Epithelial cell of prostate (primary cell): ENCODE measurements around the gene TBC1D5.
"Not testable (repeated sequence)": the region's sequence is repeated elsewhere in the genome, so short reads cannot be mapped to it uniquely, and the experiment has no call there.

Experiments
- DNase-seq: peaks from one replicate; pipeline ENCODE4 v3.0.0-alpha.2; 2011; ENCODE audit warnings: low read depth, low spot score
- H3K27ac ChIP-seq: fragments of 450-650 bp; 2 replicates; pipeline ENCODE4 v1.5.1; 2017; ENCODE audit warnings: mild to moderate bottlenecking

The TBC1D5 gene

DNA sequence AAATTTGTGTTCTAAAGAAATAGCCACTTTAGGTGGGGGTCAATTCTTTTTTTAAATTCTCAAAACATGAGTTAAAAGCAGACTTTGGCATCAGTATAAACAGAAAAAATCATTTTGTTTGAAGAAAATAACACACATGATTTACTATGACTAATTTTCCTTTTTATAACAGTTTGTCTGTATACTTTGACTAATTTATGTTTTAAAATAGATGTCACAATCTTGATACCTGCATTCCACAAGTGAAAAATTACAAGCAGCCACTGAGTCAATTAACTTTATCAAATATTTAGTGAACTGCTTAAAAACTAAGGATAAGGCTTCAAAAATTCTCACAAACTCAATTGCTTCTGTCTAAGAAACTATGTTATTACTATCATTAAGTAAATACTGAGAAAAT lies 235.0 kb downstream of the TBC1D5 start:
- no peak for DNase-seq
- H3K27ac ChIP-seq: no peak overlapping the region

DNA sequence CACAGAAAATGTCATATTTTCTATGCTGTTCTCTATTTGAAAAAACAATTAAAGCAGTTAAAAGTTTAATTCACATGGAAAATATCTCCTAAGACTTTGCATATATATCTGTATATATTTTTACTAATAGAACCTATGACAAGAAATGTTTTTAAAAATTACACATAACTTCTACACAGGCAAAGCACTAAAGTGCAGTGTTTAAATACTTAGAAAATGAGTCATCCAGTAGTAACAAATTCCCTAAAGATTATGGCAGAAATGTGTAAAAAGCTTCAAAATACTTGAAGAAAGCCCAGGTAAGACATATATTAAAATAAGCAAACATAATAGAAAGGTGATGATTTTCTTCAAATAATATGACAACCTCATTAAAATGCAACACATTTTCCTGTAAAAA lies 236.6 kb downstream of the TBC1D5 start:
- no peak for DNase-seq
- no peak overlapping the region for H3K27ac ChIP-seq

DNA sequence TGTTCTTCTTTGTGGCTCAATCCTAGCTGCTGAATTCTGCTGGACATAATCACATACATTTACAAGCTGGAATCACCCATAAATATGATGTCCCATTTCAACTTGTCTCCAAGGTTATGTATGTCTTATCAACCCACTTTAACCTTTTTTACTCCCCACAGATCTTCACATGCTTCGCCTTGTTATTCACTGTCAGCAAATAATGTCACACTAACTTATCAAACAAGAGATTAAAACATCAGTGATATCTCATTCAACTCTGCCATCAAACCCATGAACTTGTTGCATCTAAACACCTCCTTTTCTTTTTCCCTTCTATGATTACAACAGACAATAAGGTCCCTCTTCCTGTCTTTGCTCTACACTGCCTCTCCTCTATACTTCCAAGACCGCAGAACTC lies 240.7 kb downstream of the TBC1D5 start:
- no peak for DNase-seq
- no peak overlapping the region for H3K27ac ChIP-seq

DNA sequence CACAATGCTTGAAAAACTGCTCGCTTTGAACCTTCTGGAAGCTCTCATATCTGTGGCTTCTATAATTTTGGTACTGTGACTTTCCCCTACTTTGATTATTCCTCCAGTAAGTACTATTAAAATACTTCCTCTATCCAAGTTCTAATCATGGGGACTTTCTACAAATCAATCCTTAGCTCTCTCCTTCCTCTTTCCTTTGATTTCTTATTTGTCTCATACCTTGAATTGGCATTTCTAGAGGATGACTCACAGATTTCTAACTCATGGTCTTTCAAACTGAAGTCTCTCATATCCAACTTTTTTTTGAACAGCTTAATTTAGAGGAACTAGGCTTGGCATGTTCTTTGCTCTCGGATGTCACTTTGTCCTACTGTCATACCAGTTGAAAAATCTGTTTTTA lies 241.8 kb downstream of the TBC1D5 start:
- no peak for DNase-seq
- no peak overlapping the region for H3K27ac ChIP-seq

- no peak for DNase-seq
- no peak overlapping the region for H3K27ac ChIP-seq
Observed at GRCh38 chr3:17494117-17494809, 248.2 kb downstream of the TBC1D5 start.

GRCh38 chr3:17491601-17492000 lies 250.8 kb downstream of the TBC1D5 start:
- DNase-seq: no peak
- H3K27ac ChIP-seq: peak overlapping the region; percentile 62

DNA sequence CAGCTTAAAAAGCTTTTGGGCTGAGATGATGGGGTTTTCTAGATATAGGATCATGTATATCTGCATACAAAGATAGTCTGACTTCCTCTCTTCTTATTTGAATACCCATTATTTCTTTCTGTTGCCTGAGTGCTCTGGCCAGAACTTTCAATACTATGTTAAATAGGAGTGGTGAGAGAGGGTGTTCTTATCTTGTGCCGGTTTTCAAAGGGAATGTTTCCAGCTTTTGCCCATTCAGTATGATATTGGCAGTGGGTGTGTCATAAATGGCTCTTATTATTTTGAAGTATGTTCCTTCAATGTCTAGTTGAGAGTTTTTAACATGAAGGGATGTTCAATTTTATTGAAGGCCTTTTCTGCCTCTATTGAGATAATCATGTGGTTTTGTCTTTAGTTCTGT lies 251.2 kb downstream of the TBC1D5 start:
- H3K27ac ChIP-seq: peak overlapping the region; percentile 62
- DNase-seq: not testable (repeated sequence)

DNA sequence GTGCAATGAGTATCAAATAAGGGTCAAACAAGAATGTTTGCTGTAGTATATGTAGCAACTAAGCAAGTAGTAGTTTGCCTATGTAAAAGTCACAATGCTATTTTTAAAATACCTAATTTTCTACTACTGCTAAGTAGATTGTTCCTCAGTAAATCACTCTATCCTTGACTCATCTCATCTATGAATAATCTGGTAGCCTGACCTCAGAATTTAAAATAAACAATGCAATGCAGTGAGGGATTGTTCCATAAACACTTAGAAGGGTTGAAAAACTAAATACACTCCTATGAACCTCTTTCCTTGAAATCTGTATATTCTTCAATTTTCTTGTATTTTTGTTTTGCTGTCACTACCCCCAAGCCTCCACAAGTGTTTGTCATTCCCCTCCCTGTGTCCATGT lies 253.3 kb downstream of the TBC1D5 start:
- no peak for DNase-seq
- peak overlapping the region; percentile 35 for H3K27ac ChIP-seq

GRCh38 chr3:17481116-17481515 lies 261.3 kb downstream of the TBC1D5 start:
- DNase-seq: no peak
- no peak overlapping the region for H3K27ac ChIP-seq

DNA sequence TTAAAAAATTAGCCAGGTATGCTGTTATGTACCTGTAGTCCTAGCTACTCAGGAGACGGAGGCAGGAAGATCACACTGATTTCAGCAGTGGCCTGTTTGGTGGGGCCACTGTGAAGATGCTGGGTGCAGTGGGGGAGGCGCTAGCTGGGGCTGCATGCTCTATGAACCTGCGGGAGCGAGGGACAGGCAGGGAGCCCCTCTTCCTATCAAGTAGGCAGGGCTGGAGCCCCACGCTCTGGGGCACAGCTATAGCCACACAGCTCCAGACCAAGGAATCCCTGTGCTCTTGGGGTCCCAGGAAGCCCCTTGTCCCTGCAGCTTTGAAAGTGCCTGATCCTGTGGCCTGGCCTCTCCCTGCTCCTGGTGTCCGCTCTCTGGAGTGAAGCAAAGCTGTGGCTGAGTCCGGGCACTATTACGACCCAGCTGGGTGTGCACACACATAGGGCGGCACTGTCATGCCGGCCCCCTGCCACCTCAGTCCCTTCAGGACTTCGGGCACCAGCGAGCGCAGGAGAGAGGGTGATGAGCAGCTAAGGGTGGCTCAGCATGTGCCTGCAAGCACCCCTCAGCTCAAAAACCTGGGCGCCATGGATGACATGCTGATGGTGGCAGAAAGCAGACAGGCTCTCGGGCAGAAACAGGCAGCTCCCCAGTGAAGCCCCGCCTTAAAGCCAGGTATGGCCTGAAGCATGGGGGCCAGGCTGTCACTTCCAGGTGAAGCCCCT lies 262.6 kb downstream of the TBC1D5 start:
- no peak for DNase-seq
- no peak overlapping the region for H3K27ac ChIP-seq

DNA sequence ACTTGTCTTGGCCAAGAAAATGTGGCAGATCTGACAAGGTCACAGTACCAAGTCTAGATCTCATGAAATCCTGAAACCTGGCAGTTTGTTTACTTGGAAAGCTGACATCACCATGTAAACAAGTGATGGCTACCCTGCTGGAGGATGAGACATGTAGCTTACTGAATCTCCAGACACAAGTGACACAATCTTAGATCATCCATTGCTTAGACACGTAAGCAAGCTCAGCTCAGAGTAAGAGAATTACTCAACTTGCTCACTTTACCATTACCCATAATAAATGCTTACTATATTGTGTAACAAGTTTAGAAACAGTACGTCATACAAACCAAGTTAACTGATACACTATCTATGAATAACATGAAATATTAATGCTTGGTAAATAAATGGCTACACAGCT lies 263.8 kb downstream of the TBC1D5 start:
- DNase-seq: peak; percentile 78
- peak overlapping the region; percentile 32 for H3K27ac ChIP-seq

GRCh38 chr3:17473761-17474160 lies 268.7 kb downstream of the TBC1D5 start:
- H3K27ac ChIP-seq: no peak overlapping the region
- no peak for DNase-seq

DNA sequence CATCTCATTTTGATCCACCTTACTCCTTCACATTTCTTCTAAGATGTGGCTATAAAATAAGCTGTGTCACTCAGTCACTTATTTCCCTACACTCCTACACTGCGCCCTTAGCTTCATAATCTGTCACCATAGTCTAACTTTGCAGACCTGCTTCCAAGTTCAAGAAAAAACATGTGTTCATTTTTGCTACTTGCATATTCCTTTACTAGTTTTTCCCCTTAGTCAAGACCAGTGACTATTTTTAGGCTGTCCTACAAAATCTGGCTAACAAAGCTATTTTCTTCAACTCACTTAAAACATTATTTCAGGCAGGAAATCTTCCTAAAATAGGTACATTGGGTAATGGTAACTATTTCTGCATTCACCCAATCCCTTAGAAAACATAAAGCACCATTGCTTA lies 272.5 kb downstream of the TBC1D5 start:
- no peak overlapping the region for H3K27ac ChIP-seq
- DNase-seq: no peak

DNA sequence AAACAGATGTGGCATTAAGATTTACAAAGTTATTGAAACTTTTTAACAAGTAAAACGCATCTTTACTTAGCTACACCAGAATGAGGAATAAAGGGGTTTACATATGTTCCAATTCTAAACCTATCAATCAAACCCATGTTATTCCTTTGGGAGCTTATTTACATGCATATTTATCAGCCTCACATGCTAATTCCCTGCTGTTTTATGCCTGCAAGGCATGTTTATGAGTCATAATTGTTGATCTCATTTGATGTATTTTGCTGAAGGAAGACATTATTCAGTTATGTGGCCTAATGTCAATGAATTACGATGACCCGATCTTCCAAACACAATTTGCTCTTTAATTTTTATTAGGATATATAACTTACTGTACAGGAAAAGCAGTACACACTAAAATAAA lies 272.9 kb downstream of the TBC1D5 start:
- no peak overlapping the region for H3K27ac ChIP-seq
- DNase-seq: no peak

- H3K27ac ChIP-seq: peak overlapping the region; percentile 11
- DNase-seq: no peak
Observed at GRCh38 chr3:17466028-17466427, 276.4 kb downstream of the TBC1D5 start.

DNA sequence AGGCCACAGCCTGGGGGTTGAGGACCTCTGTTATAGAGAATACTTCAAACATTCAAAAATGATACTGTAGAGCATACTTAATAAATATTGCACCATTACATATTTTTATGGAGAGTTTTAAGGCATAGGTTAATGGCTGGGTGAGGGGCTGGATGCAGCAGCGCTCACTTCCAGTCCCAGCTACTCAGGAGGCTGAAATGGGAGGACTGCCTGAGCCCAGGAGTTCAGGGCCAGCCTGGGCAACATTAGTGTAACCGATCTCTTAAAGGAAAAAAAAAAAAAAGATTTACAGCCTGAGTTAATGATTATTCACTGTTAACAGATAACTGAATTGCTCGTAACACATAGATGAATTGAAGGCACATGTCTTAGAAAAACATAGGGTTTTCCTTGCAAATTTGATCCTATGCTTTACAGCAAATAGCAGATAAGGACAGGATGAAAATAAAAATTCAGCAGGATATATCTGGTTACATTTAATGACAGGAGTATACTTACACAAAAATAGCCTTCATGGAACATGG lies 282.9 kb downstream of the TBC1D5 start:
- no peak for DNase-seq
- H3K27ac ChIP-seq: no peak overlapping the region

DNA sequence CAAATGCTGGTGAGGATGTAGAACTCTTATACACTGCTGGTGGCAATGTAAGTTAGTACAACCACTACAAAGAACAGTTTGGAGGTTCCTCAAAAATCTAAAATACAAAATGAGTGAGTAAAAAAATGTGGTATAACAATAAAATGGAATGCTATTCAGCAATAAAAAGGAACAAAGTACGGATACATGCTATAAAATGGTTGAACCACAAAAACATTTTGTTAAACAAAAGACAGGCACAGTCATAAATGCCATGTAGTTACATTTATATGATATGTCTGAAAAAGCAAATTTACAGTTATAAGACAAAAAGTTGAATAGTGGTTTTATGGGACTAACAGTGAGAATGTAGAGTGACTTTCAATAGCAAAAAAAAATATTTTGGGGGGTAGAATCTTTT lies 285.8 kb downstream of the TBC1D5 start:
- no peak for DNase-seq
- H3K27ac ChIP-seq: no peak overlapping the region

DNA sequence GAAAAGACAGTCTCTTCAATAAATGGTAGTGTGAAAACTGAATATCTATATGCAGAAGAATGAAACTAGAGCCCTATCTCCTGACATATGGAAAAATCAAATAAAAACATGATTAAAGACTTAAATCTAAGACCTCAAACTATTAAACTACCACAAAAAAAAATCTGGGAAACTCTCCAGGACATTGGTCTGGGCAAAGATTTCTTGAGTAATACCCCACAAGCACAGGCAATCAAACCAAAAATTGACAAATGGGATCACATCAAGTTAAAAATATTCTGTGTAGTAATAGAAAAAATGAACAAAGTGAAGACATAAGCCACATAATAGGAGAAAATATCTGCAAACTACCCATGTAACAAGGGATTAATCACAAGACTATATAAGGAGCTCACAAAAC lies 286.4 kb downstream of the TBC1D5 start:
- DNase-seq: no peak

DNA sequence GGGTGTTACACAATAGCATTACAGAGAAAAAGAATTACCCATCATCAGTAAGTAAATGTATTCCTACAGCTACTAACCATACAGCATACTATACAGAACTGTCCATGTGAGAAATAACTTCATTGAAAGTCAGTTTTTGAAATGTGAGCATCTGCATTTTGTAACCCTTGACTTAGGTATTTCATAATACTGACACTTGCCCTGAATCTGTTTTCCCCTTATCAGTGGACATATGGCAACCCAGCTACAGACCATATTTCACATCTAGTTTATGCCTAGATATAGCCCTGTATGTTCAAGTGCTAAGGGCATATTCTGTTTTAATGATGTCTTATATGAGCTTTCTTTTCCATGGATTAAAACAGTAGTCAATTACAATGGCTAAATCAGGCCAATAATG lies 297.6 kb downstream of the TBC1D5 start:
- no peak for DNase-seq
- no peak overlapping the region for H3K27ac ChIP-seq

More for the DNA sequence above, 286.4 kb downstream of the TBC1D5 start:
- H3K27ac ChIP-seq: no peak overlapping the region

DNA sequence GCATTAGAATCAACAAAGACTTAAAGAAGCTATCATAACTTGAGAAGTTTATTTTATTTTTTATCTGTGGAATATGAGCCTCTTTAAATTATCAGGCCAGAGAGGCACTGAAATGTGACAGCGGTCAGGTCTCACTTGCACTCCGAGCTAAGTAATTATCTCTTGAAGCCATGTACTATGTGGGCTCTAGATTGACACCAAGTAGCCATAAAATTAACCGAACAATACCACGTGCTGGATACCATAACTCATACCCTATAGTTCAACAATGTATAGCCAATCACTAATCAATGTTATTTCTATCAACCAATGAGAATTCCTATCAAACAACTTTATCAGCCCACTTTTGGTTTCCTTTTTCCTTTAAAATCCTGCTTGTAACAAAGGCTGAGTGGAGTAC lies 299.3 kb downstream of the TBC1D5 start:
- DNase-seq: no peak
- no peak overlapping the region for H3K27ac ChIP-seq

DNA sequence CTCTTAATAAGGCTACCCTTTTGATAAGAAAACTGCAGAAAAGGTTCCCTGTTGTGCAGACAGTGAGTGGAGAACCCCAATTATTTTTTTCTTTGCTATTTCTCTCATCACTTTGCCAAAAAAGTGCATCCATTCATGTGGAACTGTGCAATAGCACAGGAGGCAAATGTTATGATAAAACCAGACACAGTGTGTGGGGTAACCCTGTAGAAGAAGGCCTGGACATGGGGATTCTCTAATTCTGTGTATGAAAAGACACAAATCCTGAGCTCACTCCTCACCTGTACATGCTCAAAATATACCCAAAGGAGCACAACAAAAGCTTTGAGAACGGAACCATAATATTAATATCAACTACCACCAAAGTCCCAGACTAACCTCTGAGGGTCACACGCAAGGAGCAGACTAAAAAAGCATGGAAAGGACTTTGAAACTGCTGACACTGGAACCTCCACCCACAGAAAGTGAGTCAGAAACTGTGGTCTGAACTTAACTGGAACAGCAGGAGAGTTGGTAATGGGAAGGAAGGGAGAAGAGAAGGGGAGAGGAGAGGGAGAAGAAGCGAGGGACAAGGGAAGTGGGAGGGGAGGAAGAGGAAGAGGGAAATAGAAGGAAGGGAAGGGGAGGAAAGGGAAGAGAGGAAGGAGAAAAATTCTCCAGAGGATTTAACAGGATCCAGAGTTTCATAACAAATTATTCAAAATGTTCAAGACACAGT lies 299.9 kb downstream of the TBC1D5 start:
- no peak overlapping the region for H3K27ac ChIP-seq
- no peak for DNase-seq
